Femur (tissue), 1 donor: ENCODE results near the gene PRAF2.
A peak's percentile ranks its signal among the peaks of the same experiment; 100 is the strongest.

Source experiments
- DNase-seq: peaks from one replicate; pipeline ENCODE4 v3.0.0-alpha.2; 2017

PRAF2 gene

DNA sequence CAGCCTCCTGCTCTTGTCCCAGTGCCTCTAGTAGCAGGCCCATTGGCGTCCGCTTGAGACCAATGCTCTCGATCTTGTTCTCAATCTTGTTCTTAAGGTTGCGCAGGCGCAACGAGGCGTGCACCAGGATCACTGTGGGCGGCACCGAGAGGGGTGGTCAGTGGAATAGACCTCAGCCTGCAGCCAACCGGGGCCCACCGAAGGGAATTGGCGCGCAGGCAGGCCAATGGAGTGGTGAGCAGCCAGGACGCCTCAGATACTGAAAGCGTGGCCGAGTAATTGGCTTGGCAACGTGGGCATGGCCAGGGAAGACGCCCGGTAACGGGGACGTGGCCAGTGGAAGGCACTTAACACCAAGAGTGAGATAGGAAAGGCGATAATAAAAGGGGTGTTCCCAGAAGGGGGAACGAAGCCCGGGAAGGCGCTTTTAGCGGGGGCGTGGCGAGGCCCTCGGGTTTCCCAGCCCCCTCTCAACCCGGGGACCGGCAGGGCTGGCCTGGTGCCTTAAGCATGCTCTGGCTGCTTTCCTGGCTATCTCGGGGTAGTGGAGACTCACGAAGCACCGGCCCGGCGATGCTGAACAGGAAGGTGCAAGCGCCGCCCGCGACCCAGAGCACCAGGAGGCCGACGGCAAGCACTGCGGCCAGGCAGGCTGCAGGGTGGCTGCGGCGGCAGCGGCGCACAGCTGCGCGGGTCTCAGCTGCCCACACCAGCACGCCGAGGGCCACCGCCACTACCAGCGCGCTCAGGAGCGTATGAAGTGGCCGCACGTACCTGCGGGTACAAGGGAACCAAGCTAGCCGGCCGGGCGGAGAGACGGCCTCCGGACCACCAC is 1.7 kb downstream of the PRAF2 start:
- peak; percentile 88 for DNase-seq

DNA sequence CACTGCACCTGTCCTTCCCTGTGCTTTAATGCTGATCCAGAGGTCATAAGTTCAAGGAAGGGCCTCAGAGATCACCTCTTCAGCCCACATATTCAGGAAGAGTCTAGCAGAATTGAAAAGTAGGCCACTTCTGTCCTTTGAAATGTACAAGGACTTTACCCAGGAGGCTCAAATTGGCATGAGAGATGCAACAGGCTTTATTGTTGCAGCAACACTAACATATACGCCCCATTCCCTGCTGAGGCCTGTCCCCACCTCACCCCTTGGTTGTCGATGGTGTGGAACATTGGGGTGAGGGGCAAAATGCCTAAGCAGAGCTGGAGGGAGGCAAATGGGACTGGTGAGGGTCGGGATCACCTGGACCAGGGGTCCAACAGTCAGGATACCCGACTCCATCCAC is 2.8 kb downstream of the PRAF2 start:
- no peak for DNase-seq

DNA sequence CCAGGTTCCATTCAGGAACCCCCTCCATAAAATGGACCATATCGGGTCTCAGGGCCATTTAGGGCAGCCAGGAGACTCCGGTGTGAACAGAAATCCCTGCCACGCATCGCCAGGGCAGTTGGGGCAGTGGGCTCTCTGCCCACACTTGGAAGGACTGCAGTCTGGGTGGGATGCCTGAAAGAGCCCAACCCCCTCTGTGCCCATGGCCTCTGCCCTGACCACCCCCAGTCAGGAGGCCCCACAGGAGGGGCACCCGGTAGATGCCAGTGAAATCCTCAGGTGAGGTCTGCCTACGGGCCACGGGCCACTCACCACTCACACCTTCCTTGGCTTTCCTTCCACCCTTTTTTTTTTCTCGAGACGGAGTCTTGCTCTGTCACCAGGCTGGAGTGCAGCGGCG is 4.8 kb downstream of the PRAF2 start:
- no peak for DNase-seq

DNA sequence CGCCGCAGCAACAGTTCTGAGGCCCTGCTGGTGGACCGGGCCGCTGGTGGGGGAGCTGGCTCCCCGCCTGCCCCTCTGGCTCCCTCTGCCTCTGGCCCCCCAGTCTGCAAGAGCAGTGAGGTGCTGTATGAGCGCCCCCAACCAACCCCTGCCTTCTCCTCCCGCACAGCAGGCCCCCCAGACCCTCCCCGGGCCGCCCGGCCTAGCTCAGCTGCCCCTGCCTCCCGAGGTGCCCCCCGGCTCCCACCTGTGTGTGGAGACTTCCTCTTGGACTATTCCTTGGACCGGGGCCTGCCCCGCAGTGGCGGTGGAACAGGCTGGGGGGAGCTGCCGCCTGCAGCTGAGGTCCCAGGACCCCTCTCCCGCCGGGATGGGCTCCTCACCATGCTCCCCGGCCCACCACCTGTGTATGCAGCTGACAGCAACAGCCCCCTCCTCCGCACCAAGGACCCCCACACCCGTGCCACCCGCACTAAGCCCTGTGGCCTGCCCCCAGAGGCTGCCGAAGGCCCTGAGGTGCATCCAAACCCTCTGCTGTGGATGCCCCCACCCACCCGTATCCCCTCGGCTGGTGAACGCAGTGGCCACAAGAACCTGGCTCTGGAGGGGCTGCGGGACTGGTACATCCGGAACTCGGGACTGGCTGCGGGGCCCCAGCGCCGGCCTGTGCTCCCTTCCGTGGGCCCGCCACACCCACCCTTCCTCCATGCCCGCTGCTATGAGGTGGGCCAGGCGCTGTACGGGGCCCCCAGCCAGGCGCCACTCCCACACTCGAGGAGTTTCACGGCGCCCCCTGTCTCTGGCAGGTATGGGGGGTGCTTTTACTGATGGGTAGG is 6.3 kb downstream of the PRAF2 start:
- no peak for DNase-seq

DNA sequence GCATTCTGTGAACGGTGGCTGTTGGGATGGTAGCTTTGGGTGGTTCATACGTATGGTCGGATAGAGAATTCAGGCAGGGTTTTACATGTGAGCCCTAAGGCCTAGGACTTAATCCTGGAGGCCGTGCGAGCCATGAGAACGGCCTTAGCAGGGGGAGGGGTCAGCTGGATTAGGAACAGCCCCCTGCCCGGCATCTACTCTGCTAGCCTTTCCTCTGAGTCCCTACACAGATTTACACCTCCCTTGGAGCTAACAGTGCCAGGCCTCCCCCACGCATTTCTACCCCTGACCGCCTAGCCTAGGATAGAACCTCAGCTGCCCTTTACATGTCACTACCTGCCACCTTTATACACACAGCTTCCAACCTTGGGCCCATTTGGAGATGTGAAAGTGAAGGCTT is 7.1 kb downstream of the PRAF2 start:
- DNase-seq = no peak

DNA sequence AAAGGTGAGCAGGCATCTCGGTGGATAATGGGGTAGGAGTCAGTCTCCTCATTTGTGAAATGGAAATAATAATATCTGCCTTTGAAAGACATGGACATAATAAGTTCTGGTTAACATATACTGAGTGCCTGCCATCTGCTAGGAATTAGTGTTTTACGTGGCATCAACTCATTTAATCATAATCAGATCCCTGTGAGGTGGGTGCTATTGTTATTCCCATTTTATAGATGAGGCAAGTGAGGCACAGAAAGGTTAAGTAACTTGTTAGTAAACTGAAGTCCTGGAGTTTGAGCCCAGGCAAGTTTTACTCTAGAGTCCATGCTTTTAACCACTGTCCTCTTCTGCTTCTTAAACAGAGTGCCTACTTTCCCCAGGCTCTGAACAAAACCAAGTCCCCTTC is 7.5 kb downstream of the PRAF2 start:
- no peak for DNase-seq

DNA sequence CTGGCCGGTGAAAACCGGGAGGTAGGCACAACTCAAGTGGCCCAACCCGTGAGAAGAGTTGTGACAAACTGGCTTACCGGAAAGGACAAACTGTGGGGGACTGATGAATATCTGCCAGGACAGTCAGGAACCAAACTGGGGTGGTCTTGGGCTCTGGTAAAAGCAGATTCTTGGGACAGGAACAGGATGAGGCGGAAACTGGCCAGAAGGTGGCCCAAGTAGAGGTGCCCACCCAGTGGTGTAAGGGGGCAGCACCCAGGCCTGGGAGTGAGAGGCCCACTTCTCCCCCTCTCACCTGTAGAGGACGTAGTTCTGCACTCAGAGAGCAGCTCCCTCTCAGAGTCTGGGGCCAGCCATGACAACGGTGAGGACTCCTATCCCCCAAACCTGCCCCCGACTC is 9.1 kb downstream of the PRAF2 start:
- DNase-seq = no peak

DNA sequence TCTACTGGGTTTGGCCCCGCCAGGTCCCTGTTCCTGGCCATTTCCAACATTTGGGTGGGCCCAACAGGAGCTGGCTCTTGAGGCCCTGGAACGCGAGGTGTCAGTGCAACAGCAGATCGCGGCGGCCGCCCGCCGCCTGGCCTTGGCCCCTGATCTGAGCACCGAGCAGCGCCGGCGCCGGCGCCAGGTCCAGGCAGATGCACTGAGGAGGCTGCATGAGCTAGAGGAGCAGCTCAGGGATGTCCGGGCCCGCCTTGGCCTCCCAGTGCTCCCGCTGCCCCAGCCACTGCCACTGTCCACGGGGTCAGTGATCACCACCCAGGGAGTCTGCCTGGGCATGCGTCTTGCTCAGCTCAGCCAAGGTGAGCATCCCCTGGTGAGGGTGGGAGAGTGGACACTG is 9.5 kb downstream of the PRAF2 start:
- no peak for DNase-seq

DNA sequence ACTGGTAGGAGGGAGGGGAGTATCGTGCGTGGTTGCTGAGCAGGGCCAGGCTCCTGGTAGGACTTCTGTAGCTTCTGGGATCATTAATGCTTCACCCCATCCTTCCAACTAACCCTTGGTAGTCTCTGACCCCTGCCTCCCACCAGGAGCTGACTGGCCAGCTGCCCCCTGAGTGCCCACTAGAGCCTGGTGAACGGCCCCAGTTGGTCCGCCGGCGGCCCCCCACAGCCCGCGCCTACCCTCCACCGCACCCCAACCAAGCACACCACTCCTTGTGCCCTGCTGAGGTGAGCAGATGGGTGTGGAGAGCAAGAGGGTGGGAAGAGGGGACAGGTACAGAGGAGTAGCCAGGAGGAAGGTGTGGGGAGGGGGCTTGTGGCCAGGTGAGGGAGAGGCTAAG is 10.1 kb downstream of the PRAF2 start:
- no peak for DNase-seq

DNA sequence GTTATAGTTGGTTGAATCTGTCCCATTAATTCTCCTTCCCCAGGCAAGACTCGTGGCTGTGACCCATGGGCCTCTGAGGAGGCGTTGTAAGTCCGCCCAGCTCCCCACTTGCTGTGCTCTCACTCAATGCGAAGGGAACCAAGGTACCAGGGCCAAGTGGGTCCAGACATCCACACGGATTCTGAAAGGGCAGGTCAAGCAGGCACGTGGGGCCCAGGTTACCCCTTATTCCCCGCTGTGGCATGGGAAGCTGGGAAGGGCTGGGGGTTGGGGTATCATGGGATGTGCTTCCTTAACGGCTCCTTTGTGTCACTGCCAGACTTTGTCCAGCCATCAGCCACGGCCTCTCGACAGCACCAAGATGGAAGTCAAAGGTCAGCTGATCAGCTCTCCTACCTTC is 11.9 kb downstream of the PRAF2 start:
- DNase-seq = no peak

DNA sequence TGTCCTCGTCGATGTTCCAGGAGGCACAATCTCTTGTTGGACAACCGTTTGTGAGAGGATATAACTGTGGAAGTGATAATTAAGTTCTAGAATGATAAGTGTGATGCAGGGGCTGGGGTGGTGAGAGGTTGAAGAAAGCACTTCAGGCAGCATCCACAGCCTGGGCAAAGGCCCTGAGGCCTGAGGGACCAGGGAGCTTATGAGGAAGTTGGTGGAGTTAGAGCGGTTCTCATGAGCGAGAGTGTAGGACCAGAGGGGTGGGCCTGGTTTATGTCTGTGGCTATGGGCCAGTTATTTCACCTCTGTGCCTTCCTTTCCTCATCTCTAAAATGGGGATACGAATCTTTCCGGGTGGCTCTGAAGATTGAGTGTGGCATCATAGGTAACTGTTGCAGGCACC is 12.3 kb downstream of the PRAF2 start:
- DNase-seq = no peak

DNA sequence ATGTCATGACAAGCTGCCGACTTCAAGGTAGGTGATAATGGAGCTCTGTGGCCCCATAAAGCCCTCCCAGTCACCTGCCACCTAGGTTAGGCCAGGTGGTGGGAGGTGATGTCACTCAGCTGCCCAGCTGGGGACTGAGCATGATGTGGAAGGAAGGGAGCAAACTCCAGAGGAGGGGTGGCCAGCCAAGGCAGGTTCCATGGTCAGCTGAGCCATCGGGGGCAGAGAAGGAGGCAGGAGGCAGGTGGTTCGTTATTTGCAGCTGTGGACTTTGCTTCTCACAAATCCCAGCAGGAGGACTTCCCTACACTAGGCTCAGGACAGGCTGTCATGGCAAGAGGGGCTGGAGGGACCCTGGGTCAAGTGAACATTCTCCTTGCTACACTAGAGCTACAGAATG is 12.9 kb downstream of the PRAF2 start:
- no peak for DNase-seq

DNA sequence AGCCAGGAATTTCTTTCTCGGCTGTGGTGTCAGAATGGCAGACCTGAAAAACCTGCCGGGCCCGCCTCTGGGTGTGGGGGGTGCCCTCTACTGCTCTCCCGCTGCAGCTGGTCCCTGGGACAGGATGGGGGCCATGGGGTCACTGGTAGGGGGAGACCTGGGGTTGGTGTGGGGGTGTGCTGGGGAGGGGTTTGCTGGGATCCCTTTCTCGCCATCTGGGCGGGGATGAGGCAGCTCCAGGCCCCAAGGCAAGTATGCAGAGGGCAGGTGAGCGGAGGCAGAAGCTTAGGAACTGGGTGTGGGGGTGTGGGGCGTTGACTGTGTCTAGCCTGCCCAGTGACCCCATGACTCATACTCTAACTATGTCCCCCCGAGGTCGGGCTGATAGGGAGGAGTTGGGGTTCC is 14.1 kb downstream of the PRAF2 start:
- DNase-seq = no peak

DNA sequence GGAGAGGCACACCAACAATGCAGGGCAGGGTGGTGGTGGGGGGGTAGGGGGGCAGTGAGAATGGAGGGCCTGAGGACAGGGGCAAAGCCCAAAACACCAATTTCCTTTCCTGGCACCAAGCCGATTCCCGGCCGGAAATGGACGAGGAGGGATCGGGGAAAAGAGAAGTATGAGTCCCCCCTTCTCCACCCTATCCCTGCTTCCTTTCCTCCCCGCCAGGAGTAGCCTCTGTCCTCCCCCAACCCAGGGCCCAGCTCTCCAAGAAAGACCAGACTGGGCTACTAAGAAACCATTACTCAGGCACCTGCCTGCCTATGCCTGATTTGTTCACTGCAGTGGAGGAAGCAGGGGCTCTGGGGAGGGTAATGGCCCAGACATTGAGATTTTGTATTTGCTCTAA is 14.6 kb downstream of the PRAF2 start:
- no peak for DNase-seq

DNA sequence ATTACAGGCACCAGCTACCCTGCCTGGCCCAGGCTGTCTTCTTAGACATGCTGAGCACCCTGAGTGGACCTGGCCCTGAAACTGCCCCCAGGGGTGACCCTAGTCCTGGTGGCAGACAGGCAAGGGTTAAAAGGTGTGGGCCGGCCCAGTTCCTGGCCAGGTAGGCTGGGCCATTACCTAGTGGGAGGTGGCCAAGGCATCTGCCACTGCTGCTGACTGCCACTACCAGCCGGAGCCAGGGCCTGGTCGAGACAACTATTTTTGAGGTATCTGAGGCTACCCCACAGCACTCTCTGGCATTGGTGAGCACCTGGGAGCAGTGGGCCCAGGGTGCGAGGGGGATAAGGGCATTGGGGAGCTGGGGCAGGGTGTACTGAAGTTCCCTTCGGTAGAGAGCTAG is 15.0 kb downstream of the PRAF2 start, which contains the start of gene CCDC120:
TSS of gene CCDC120 (plus strand) at position 206 of the 400 bp plus-strand sequence. CDS start 3,043 bp downstream, outside the sequence.
- no peak for DNase-seq

DNA sequence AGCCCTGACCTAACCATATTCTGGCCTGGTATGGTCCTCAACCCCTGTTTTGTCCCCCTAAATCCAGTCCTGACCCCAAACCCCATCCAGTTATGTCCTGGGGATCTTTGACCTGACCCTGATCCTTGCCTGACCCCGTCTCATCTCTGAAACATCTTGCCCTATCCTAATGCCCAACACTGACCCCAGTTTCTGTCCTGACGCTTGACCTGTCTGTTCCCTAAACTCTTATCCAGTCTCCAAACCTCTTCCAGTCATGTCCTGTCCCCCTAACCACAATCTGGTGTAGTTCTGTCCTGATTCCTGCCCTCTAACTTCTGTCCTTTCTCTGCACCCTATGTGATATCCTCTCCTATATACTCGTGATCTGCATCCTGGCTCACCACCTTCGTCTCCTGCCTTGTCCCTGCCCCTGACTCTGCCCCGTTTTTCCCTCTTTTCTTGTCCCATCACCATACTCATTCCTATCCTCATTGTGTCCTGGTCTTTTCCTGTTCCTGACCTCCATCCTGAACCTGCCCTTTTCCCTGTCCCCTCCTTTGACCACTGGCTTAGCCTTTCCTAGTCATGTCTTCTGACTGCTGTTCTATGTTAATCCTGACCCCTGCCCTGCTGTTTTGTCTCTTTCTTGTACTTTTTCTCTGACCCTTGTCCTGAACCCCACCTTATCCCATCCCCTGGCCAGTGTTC is 19.6 kb downstream of the PRAF2 start:
- no peak for DNase-seq

DNA sequence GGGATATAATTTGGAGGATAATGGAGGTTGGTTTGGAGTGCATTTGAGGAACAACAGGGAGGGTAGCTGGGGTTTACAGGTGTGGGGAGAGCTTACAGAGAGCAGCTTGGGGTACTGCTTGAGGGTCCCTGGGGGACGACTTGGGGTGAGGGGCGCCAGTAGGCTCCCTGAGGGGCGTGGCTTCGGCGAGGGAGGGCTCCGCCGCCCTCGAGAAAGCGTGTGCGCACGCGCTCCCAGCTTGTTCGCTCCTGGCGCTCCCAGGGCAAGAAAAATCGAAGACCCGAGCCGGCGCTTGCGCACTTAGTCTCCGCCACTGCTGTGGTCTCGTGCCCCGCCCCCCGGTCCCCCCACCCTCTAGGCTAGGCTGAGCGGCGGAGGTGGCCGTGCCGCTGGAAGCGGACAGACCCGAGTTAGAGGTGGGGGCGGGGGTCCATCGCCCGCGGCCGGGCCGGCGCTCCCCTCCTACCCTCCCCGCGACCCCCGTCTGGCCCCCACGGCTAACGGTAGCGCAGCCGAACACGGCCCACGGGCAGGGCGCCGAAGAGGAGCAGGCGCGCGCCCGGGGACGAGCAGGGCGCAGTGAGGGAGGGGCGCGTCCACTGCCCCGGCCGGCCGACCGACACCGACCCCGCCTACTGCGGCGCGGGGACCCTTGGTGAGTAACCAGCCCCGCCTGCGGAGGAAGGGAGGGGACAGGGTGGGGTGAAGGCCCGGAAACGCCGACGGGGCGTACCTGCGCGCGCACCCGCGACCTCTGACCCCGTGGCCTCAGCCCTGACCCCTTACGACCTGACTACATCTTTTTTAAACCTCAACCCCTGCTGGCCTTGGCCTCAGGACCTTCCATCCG is 20.4 kb downstream of the PRAF2 start:
- DNase-seq = peak; percentile 85

DNA sequence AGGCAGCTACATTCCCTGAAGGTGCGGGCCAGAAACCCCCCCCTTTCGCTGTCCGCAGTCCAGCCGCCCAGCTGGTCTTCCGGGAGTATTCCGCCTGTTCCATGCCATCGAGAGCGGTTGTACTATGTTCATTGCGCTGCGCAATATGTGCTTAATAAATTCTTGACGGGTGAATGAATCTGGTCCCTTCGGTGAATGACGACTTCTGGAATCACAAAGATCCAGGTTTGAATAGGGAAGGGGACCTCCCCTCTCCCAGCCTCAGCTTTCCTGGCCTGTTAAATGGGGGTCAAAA is 29.9 kb downstream of the PRAF2 start:
- DNase-seq = no peak

DNA sequence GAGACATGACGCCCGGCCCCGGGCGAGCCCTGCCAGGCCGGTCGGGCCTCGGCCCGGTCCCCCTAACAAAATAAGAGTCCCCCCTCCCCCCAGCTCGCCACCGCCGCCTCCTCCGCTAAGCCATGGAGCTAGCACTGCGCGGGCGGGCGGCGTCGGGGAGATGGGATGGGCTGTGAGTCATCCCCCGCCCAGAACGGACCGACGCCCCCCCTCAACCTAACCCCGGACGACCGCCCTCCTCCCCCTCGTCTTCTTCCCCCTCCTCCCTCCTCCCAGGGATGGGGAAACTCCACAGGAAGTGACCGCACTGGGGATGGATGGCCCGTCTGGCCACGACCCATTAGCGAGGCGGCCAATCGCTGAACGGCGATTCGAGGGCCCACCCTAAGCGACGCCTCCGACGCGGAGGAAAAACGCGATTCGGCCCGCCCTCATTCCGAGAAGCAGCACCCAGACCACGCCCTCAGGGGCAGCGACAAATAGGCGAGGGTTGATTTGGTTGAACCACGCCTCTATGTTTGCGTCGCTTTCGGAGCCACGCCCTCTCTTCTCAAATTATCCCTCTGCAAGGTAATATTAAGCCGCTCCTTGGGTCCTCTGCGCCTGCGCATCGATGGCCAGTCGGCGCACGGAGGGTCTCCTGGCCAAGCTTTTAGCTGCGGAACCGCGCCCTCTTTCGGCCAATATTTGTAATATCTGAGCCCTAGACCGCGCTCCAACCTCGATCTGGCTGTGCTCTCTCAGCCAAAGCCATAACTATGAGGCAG is 30.4 kb downstream of the PRAF2 start, which contains the start of gene TFE3:
TSS of gene TFE3 (minus strand) at position 138 of the 767 bp plus-strand sequence. CDS start at position 7, 131 bp downstream.
- DNase-seq = peak; percentile 99

DNA sequence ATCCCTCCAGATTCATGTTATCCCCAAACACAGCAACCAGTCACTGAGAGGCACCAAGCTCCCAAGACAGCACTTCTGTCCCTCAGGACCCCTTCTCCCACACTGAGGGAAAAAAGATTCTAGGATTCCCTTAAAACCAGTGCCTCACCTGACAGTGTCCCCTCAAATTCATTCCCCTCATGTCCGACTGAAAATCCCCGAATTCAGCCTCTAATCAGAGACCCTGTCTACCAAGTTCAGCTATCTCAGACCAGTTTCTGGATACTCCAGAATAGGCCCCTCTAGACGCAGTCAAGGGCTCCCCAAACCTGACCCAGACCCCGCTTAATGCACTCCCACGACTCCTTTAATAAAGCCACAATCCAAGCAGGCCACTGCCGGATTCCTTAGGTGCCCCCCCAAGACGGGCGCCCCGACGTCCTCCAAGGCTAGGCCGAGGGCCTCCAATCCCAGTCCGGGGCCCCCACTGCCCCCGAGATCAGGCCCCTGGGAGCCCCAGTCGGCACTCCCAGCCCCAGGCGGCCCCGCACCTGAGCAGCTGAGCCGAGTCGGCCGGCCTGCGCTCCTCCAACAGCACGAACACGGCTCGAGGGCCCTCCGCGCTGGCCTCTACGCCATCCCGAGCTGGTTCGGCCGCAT is 31.1 kb downstream of the PRAF2 start:
- no peak for DNase-seq
